ENCODE measurements around the gene DSCAM.

GRCh38 chr21:40575976-40576375 is 271.0 kb downstream of the DSCAM start:
- no peak for TF ChIP-seq CTCF (IDR thresholded peaks at IDR 0.05)
- TF ChIP-seq POLR2A (IDR thresholded peaks at IDR 0.05): no peak
